HepG2 (cell line): ENCODE results near the gene ALK. TPM values are rescaled to one million over a fixed set of nuclear protein-coding genes. Genes with fewer than 3 reads are reported as not detected.

Experiments used
- ATAC-seq: fragments of 200-7000 bp; cut with Tn5 transposase; 3 replicates; pipeline ENCODE4 v1.9.1; 2020; ENCODE audit warnings: mild to moderate bottlenecking, moderate library complexity
- BruUV-seq: library from RNA; stranded (reverse); fragments of 400-500 nt; replicated peaks from 2 replicates; lab custom pipeline; 2021; lab: Mats Ljungman, UMichigan
- CTCF ChIA-PET: fragments of 300-600 bp; formaldehyde crosslinking; extraction: SDS; loops from one replicate; lab custom pipeline; 2021; ENCODE audit warnings: low total read pairs, inconsistent platforms, low intra/inter-chr PET ratio; lab: Yijun Ruan, JAX
- POLR2A ChIA-PET: fragments of 350-600 bp; sonication (Branson Sonifier 250); formaldehyde crosslinking; loops from one replicate; lab custom pipeline; 2020; ENCODE audit warnings: antibody characterized with exemption, inconsistent platforms; lab: Yijun Ruan, JAX
- DNase-seq: peaks from one replicate; pipeline ENCODE4 v3.0.0-alpha.2; 2015; ENCODE audit warnings: low spot score
- FAIRE-seq: peaks from 3 replicates; lab custom pipeline; 2011; peaks lifted over from hg19 to GRCh38; lab: Jason Lieb, UNC
- H2AFZ ChIP-seq: one replicate; pipeline ENCODE4 v1.6.1; 2011; ENCODE audit warnings: low read length, inconsistent platforms
- H3K27ac ChIP-seq: fragments of 300-600 bp; 3 replicates; pipeline ENCODE4 v1.8.0; 2011; ENCODE audit warnings: mixed run types, mild to moderate bottlenecking, mixed read lengths, low read length, inconsistent platforms; ENCODE audit not compliant: insufficient read depth; ENCODE audit errors: extremely low read length
- H3K27me3 ChIP-seq, 2 experiments: fragments of 200-600 bp in 1 of 2; 2 replicates in 1 of 2; 3 replicates in 1 of 2; pipeline versions ENCODE4 v1.6.0 to v1.8.0; 2011; ENCODE audit warnings: low read length in 2 of 2, mild to moderate bottlenecking in 2 of 2, moderate library complexity in 2 of 2, inconsistent platforms in 1 of 2; ENCODE audit not compliant: insufficient read depth in 2 of 2, control insufficient read depth in 1 of 2
- H3K36me3 ChIP-seq, 2 experiments: fragments of 200-600 bp in 1 of 2; replicated peaks in 1 of 2; 2 replicates in 1 of 2; 3 replicates in 1 of 2; pipeline versions ENCODE4 v1.5.1 to v1.8.0; 2011; ENCODE audit warnings: low read length in 2 of 2, inconsistent platforms in 1 of 2; ENCODE audit not compliant: insufficient read depth in 2 of 2, control insufficient read depth in 1 of 2
- H3K4me1 ChIP-seq: 2 replicates; pipeline ENCODE4 v1.5.1; 2012; ENCODE audit warnings: low read length, inconsistent platforms; ENCODE audit not compliant: insufficient read depth
- H3K4me2 ChIP-seq: 2 replicates; pipeline ENCODE4 v1.6.0; 2011; ENCODE audit warnings: low read depth, low read length, inconsistent platforms
- H3K4me3 ChIP-seq, 3 experiments: fragments of 200-600 bp in 1 of 3; sonication (generic), shearing (Covaris generic) in 1 of 3; replicated peaks in 1 of 3; 2 replicates each; pipeline ENCODE4 v1.5.1; 2011 to 2016; ENCODE audit warnings: low read length in 3 of 3, inconsistent platforms in 2 of 3, low read depth in 2 of 3, mild to moderate bottlenecking in 2 of 3, control low read depth in 1 of 3, mixed read lengths in 1 of 3; ENCODE audit not compliant: insufficient read depth in 1 of 3
- H3K79me2 ChIP-seq: one replicate; pipeline ENCODE4 v1.6.1; 2011; ENCODE audit warnings: low read length, inconsistent platforms; ENCODE audit not compliant: insufficient read depth
- H3K9ac ChIP-seq: 2 replicates; pipeline ENCODE4 v1.6.0; 2011; ENCODE audit warnings: mild to moderate bottlenecking, low read depth, low read length, inconsistent platforms; ENCODE audit not compliant: insufficient read depth
- H3K9me3 ChIP-seq: 2 replicates; pipeline ENCODE4 v1.5.1; 2012; ENCODE audit warnings: mild to moderate bottlenecking, low read length
- H4K20me1 ChIP-seq: 2 replicates; pipeline ENCODE4 v1.6.0; 2011; ENCODE audit warnings: inconsistent platforms, mild to moderate bottlenecking, low read length, moderate library complexity; ENCODE audit not compliant: insufficient read depth
- GATAD1 ChIP-seq: IDR thresholded peaks from 2 replicates; pipeline ENCODE4 v1.6.1; 2016; ENCODE audit warnings: missing genetic modification reagents, missing compliant biosample characterization
- GPN1 ChIP-seq: sonication (generic); formaldehyde crosslinking; IDR thresholded peaks from 2 replicates; pipeline ENCODE4 v1.5.1; 2020; ENCODE audit warnings: missing genetic modification reagents, borderline replicate concordance
- GTF2F1 ChIP-seq: fragments of 150-350 bp; IDR thresholded peaks from 2 replicates; pipeline ENCODE4 v1.6.1; 2014; ENCODE audit warnings: low read length
- KLF9 ChIP-seq: IDR thresholded peaks from 2 replicates; pipeline ENCODE4 v1.6.1; 2016; ENCODE audit warnings: low read depth
- NCOA2 ChIP-seq: sonication (generic); formaldehyde crosslinking; IDR thresholded peaks from 2 replicates; pipeline ENCODE4 v1.8.0; 2022; ENCODE audit warnings: inconsistent platforms
- ONECUT2 ChIP-seq: sonication (generic); formaldehyde crosslinking; IDR thresholded peaks from 2 replicates; pipeline ENCODE4 v1.4.0; 2020; ENCODE audit warnings: missing genetic modification reagents
- PITX1 ChIP-seq: sonication (generic); formaldehyde crosslinking; IDR thresholded peaks from 2 replicates; pipeline ENCODE4 v1.5.1; 2020; ENCODE audit warnings: mild to moderate bottlenecking, missing genetic modification reagents
- RFX5 ChIP-seq: IDR thresholded peaks from 2 replicates; pipeline ENCODE4 v1.6.1; 2011; ENCODE audit warnings: low read depth, low read length, improper control_type of control experiment
- SOX5 ChIP-seq: IDR thresholded peaks from 2 replicates; pipeline ENCODE4 v1.6.1; 2016; ENCODE audit warnings: borderline replicate concordance
- SOX6 ChIP-seq, 2 experiments: fragments of 450-650 bp in 1 of 2; sonication (generic) in 1 of 2; formaldehyde crosslinking in 1 of 2; IDR thresholded peaks; 2 replicates each; pipeline versions ENCODE4 v1.4.0 to v1.6.1; 2017 to 2020; ENCODE audit warnings: antibody characterized with exemption in 1 of 2, mild to moderate bottlenecking in 1 of 2, missing genetic modification reagents in 1 of 2
- TBP ChIP-seq: sonication (generic); formaldehyde crosslinking; IDR thresholded peaks from 2 replicates; pipeline ENCODE4 v1.5.0; 2020; ENCODE audit warnings: missing genetic modification reagents
- ZBTB20 ChIP-seq: sonication (generic); formaldehyde crosslinking; IDR thresholded peaks from 2 replicates; pipeline ENCODE4 v1.8.1; 2023; ENCODE audit warnings: missing genetic modification reagents, low read depth, mild to moderate bottlenecking, borderline replicate concordance
- ZNF225 ChIP-seq: sonication (generic); formaldehyde crosslinking; IDR thresholded peaks from 2 replicates; pipeline ENCODE4 v1.4.0; 2020; ENCODE audit warnings: mild to moderate bottlenecking, missing genetic modification reagents
- ZNF296 ChIP-seq: sonication (generic); formaldehyde crosslinking; conservative IDR thresholded peaks from 2 replicates; pipeline ENCODE4 v1.5.0; 2020; ENCODE audit warnings: mild to moderate bottlenecking, missing genetic modification reagents
- ZNF546 ChIP-seq: sonication (generic); formaldehyde crosslinking; conservative IDR thresholded peaks from 2 replicates; pipeline ENCODE4 v1.8.1; 2023; ENCODE audit warnings: mild to moderate bottlenecking, missing genetic modification reagents
- ZNF557 ChIP-seq: sonication (generic); formaldehyde crosslinking; IDR thresholded peaks from 2 replicates; pipeline ENCODE4 v1.4.0; 2020; ENCODE audit warnings: missing genetic modification reagents
- ZNF615 ChIP-seq: sonication (generic); formaldehyde crosslinking; IDR thresholded peaks from 2 replicates; pipeline ENCODE4 v1.5.0; 2020; ENCODE audit warnings: mild to moderate bottlenecking, missing genetic modification reagents, borderline replicate concordance
- ZNF720 ChIP-seq: sonication (generic); formaldehyde crosslinking; IDR thresholded peaks from 2 replicates; pipeline ENCODE4 v1.4.0; 2020; ENCODE audit warnings: missing genetic modification reagents
- WGBS: methylation state at CpG from one replicate; pipeline ENCODE4 v1.1.6; 2017; ENCODE audit warnings: low lambda C conversion rate; 5-methylcytosine and 5-hydroxymethylcytosine counted together
- in situ Hi-C: cut with HindIII; loops from 2 replicates; pipeline ENCODE4 v1.10.0; 2017; ENCODE audit warnings: low pct_unique_long_range_greater_than_20kb; ENCODE audit not compliant: extremely low pct_ligation_motif_present
- intact Hi-C: fragments of 100-400 bp; cut with micrococcal nuclease; formaldehyde crosslinking; loops from one replicate; pipeline ENCODE4 v1.10.0; 2022; ENCODE audit not compliant: unreplicated experiment
- polyA plus RNA-seq, 8 experiments: library from polyadenylated mRNA; depleted of rRNA in 3 of 8; stranded (reverse) in 7 of 8; unstranded in 1 of 8; fragments of >200 nt; fragmentation: Illumina TruSeq in 4 of 8; extraction: Trizol in 4 of 8; gene quantifications; 2 replicates each; pipeline versions ENCODE4 v1.2.1 to v1.2.3, GENCODE V29; 2011 to 2016; ENCODE audit warnings: low read depth in 4 of 8, missing spikeins in 1 of 8, mixed read lengths in 1 of 8; ENCODE audit not compliant: insufficient read depth in 1 of 8
- total RNA-seq, 5 experiments: library from RNA; depleted of rRNA; stranded (reverse); fragments of >200 nt; fragmentation: Illumina TruSeq; extraction: Trizol; gene quantifications; 2 replicates each; pipeline ENCODE4 v1.2.3, GENCODE V29; 2016; ENCODE audit warnings: low read depth in 1 of 5
- TF ChIP-seq, protein P1 (sequence below): sonication (generic); formaldehyde crosslinking; IDR thresholded peaks from 2 replicates; pipeline ENCODE4 v1.5.0; 2020; ENCODE audit warnings: missing genetic modification reagents, mild to moderate bottlenecking, borderline replicate concordance
- TF ChIP-seq, protein P2 (sequence below): IDR thresholded peaks from 2 replicates; pipeline ENCODE4 v1.6.1; 2012; ENCODE audit warnings: low read length, improper control_type of control experiment
- TF ChIP-seq, protein P3 (sequence below): sonication (generic); formaldehyde crosslinking; IDR thresholded peaks from 2 replicates; pipeline ENCODE4 v1.5.0; 2020; ENCODE audit warnings: mild to moderate bottlenecking, missing genetic modification reagents

The ALK gene
- total and polyA plus RNA-seq, 2 of the 13 experiments (the other 11 are each of a cell fraction or from before 2014, with no cell fraction given) = not detected

DNA sequence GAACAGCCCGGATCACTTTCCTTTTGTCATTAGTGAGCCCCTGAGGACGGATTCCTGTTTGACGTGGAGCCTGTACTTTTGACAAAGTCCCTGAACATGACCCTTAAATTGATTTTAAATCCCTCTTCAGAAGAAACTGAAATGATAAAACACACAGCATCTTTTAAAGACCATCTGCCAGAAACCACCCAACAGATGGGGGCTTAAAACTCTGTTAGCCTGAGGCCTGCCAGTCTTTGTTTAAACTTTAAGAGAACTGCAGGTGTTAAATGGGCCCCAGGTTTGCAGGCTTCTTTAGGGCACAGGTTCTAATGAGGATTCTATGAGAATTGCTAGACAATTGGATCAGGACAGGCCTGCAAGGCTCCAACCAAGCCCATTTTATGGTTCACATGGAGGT is 177.9 kb downstream of the ALK start (continued):
- TF ChIP-seq ZNF296 (CRISPR knock-in tag) = no peak
- TF ChIP-seq TBP = no peak
- no peak for TF ChIP-seq KLF9 (CRISPR knock-in tag)
- no peak for TF ChIP-seq ZBTB20 (CRISPR knock-in tag)
- TF ChIP-seq ZNF225 (CRISPR knock-in tag) = no peak
- TF ChIP-seq PITX1 (CRISPR knock-in tag) = no peak
- TF ChIP-seq, protein P1, sequence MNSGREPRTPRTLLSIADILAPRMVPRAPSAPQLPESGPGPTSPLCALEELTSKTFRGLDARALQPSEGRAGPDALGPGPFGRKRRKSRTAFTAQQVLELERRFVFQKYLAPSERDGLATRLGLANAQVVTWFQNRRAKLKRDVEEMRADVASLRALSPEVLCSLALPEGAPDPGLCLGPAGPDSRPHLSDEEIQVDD (CRISPR knock-in tag) = no peak
- no peak for TF ChIP-seq ZNF615
- TF ChIP-seq ZNF720 = no peak
- no peak for TF ChIP-seq ZNF546 (CRISPR knock-in tag)

DNA sequence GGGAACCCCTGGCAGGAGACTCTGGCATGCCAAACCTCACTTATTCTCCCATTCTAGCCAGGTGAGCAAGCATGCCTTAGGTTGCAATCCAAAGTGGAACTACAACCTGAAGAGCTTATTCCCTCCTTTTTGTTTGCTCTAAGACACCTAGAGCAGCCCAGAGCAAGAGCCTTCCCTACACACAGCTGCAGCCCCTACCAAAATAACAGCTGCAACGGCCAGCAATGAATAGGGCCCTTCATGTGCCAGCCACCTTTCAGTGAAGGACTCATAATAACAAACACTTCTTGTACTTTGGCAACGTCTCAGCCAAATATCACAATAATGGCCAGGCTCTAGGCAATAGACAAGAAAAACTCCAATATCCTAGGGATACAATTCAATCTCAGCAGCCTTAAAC is 178.7 kb downstream of the ALK start:
- ATAC-seq (no peak), DNase-seq (no peak), FAIRE-seq (no peak)
- Histone ChIP-seq H3K36me3 (no peaks in the 10 kb centered on the region), H3K9ac (no peak overlapping the region), H3K4me3 (no peak overlapping the region), H2AFZ (no peak overlapping the region), H3K4me2 (no peak overlapping the region), H3K4me1 (no peaks in the 10 kb centered on the region), H3K79me2 (no peaks in the 10 kb centered on the region), H3K27ac (no peak overlapping the region), H3K27me3 (no peaks in the 10 kb centered on the region), H4K20me1 (no peaks in the 10 kb centered on the region), H3K9me3 (no peaks in the 10 kb centered on the region)
- ChIA-PET CTCF (no interaction called here), POLR2A (no interaction called here)
- WGBS = 0% methylated on average over 2 of the region's 2 CpGs
- in situ Hi-C loops (no loop called here), intact Hi-C loops (no loop called here)
- no TSS peak for BruUV-seq
- TF ChIP-seq, protein P2, sequence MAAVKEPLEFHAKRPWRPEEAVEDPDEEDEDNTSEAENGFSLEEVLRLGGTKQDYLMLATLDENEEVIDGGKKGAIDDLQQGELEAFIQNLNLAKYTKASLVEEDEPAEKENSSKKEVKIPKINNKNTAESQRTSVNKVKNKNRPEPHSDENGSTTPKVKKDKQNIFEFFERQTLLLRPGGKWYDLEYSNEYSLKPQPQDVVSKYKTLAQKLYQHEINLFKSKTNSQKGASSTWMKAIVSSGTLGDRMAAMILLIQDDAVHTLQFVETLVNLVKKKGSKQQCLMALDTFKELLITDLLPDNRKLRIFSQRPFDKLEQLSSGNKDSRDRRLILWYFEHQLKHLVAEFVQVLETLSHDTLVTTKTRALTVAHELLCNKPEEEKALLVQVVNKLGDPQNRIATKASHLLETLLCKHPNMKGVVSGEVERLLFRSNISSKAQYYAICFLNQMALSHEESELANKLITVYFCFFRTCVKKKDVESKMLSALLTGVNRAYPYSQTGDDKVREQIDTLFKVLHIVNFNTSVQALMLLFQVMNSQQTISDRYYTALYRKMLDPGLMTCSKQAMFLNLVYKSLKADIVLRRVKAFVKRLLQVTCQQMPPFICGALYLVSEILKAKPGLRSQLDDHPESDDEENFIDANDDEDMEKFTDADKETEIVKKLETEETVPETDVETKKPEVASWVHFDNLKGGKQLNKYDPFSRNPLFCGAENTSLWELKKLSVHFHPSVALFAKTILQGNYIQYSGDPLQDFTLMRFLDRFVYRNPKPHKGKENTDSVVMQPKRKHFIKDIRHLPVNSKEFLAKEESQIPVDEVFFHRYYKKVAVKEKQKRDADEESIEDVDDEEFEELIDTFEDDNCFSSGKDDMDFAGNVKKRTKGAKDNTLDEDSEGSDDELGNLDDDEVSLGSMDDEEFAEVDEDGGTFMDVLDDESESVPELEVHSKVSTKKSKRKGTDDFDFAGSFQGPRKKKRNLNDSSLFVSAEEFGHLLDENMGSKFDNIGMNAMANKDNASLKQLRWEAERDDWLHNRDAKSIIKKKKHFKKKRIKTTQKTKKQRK = no peak
- TF ChIP-seq NCOA2 (CRISPR knock-in tag) (no peak), SOX6 (IDR thresholded peaks at IDR 0.05) (no peak), SOX6 (CRISPR knock-in tag; IDR thresholded peaks at IDR 0.05) (no peak), GPN1 (no peak), RFX5 (no peak), GTF2F1 (no peak), ONECUT2 (CRISPR knock-in tag) (no peak), ZNF557 (CRISPR knock-in tag) (no peak), GATAD1 (CRISPR knock-in tag) (no peak), SOX5 (CRISPR knock-in tag) (no peak)
- TF ChIP-seq, protein P3, sequence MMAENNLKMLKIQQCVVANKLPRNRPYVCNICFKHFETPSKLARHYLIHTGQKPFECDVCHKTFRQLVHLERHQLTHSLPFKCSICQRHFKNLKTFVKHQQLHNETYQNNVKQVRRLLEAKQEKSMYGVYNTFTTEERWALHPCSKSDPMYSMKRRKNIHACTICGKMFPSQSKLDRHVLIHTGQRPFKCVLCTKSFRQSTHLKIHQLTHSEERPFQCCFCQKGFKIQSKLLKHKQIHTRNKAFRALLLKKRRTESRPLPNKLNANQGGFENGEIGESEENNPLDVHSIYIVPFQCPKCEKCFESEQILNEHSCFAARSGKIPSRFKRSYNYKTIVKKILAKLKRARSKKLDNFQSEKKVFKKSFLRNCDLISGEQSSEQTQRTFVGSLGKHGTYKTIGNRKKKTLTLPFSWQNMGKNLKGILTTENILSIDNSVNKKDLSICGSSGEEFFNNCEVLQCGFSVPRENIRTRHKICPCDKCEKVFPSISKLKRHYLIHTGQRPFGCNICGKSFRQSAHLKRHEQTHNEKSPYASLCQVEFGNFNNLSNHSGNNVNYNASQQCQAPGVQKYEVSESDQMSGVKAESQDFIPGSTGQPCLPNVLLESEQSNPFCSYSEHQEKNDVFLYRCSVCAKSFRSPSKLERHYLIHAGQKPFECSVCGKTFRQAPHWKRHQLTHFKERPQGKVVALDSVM (CRISPR knock-in tag) = no peak
